Aorta (tissue), 5 donors: ENCODE data around the gene LRP10. TPM values are rescaled to one million over a fixed set of nuclear protein-coding genes. Genes with fewer than 3 reads are reported as not detected.

Source experiments
- ATAC-seq: fragments of 200-7000 bp; cut with Tn5 transposase; one replicate; pipeline ENCODE4 v1.9.1; 2022; ENCODE audit warnings: moderate library complexity; ENCODE audit not compliant: low FRiP score
- DNase-seq, 2 donors: peaks; one replicate each; pipeline ENCODE4 v3.0.0-alpha.2; 2020
- H3K27ac ChIP-seq, 2 donors: one replicate each; pipeline ENCODE4 v1.5.1; 2013; ENCODE audit warnings: low read length in 2 of 2, mild to moderate bottlenecking in 2 of 2, moderate library complexity in 2 of 2, control low read depth in 1 of 2, inconsistent platforms in 1 of 2, low read depth in 1 of 2
- H3K27me3 ChIP-seq, 2 donors: one replicate each; pipeline ENCODE4 v1.6.1; 2013; ENCODE audit warnings: control low read depth in 1 of 2, low read length in 1 of 2, mild to moderate bottlenecking in 1 of 2, moderate library complexity in 1 of 2; ENCODE audit not compliant: insufficient read depth in 2 of 2, control insufficient read depth in 1 of 2
- H3K36me3 ChIP-seq, 2 donors: one replicate each; pipeline ENCODE4 v1.6.1; 2013; ENCODE audit warnings: control low read depth in 1 of 2, low read length in 1 of 2, mild to moderate bottlenecking in 1 of 2; ENCODE audit not compliant: insufficient read depth in 2 of 2, control insufficient read depth in 1 of 2
- H3K4me1 ChIP-seq, 2 donors: one replicate each; pipeline ENCODE4 v1.6.1; 2013; ENCODE audit warnings: low read length in 2 of 2, control low read depth in 1 of 2, mild to moderate bottlenecking in 1 of 2, moderate library complexity in 1 of 2; ENCODE audit not compliant: insufficient read depth in 2 of 2, control insufficient read depth in 1 of 2
- H3K4me3 ChIP-seq, 2 donors: one replicate each; pipeline ENCODE4 v1.5.1; 2013; ENCODE audit warnings: low read length in 2 of 2, control low read depth in 1 of 2, mild to moderate bottlenecking in 1 of 2
- H3K9me3 ChIP-seq: one replicate; pipeline ENCODE4 v1.6.1; 2013; ENCODE audit warnings: mild to moderate bottlenecking, low read length; ENCODE audit not compliant: control insufficient read depth
- WGBS, 2 donors: extraction: QIAGEN DNeasy Blood & Tissue Kit; methylation state at CpG; one replicate each; pipeline ENCODE4 v1.1.7; 2013; 5-methylcytosine and 5-hydroxymethylcytosine counted together
- intact Hi-C, 2 donors: fragments of 100-400 bp; cut with DNase I; formaldehyde crosslinking; loops; one replicate each; pipeline versions ENCODE4 v1.14.2 to v1.15.0; 2022
- polyA plus RNA-seq, 2 donors: library from polyadenylated mRNA; stranded (reverse); fragments of 200-250 nt; gene quantifications; one replicate each; pipeline ENCODE4 v1.2.3, GENCODE V29; 2013
- total RNA-seq, 2 donors: library from RNA; stranded (reverse); fragmentation: NEBNext Ultra II Directional; extraction: Animal tissue kit (Norgen Biotek cat#: 25700); gene quantifications; one replicate each; pipeline ENCODE4 v1.2.1, GENCODE V29; 2021
- donor health status: healthy with polysubstance abuse.
- donor health status: Bipolar disorder and iron deficiency.
- donor health status: DM: no; HTN: no; CAD: no.
- donor health status: DM: no; HTN: no; CAD: no.
- donor health status: DM: yes; HTN: yes; CAD: no.

The LRP10 gene
- total and polyA plus RNA-seq, 4 donors = 53.0 to 187 (median 147) TPM

GRCh38 chr14:22882064-22882463, 10.5 kb downstream of the LRP10 start:
- DNase-seq = no peak
- H3K9me3 ChIP-seq = no peaks in the 10 kb centered on the region
- intact Hi-C loops = no loop called here
- H3K36me3 ChIP-seq = peaks cover 0 to 6% of the 10 kb centered on the region in 2 donors
- ATAC-seq = no peak
- H3K27me3 ChIP-seq = no peaks in the 10 kb centered on the region
- 18 to 19% methylated on average over 7 of the region's 7 CpGs for WGBS, 2 donors
- no peak overlapping the region for H3K4me3 ChIP-seq
- no peak overlapping the region for H3K27ac ChIP-seq
- no peaks in the 10 kb centered on the region for H3K4me1 ChIP-seq

GRCh38 chr14:22882529-22883172, 11.1 kb downstream of the LRP10 start:
- Histone ChIP-seq H3K4me1 (no peaks in the 10 kb centered on the region), H3K4me3 (no peak overlapping the region), H3K36me3 (peaks cover 0 to under 1% of the 10 kb centered on the region in 2 donors), H3K27me3 (no peaks in the 10 kb centered on the region), H3K27ac (no peak overlapping the region), H3K9me3 (no peaks in the 10 kb centered on the region)
- ATAC-seq (no peak), DNase-seq (no peak)
- 11 to 13% methylated on average over 6 of the region's 6 CpGs for WGBS, 2 donors
- intact Hi-C loops = no loop called here

- no peaks in the 10 kb centered on the region for H3K9me3 ChIP-seq
- no peak within 1 kb of the TSS for H3K27ac ChIP-seq
- DNase-seq = no peak
- H3K27me3 ChIP-seq = no peaks in the 10 kb centered on the region
- 21 to 25% methylated on average over 15 of the region's 15 CpGs for WGBS, 2 donors
- no peaks in the 10 kb centered on the region for H3K36me3 ChIP-seq
- intact Hi-C loops = no loop called here
- H3K4me3 ChIP-seq = no peak within 1 kb of the TSS
- no peak for ATAC-seq
- H3K4me1 ChIP-seq = no peaks in the 10 kb centered on the region
These were observed 11.8 kb downstream of the LRP10 start, which contains the start of gene REM2 for GRCh38 chr14:22883173-22883976. Gene REM2, plus strand, starts transcription at chr14:22883222. Its CDS starts 66 bp downstream, at chr14:22883288.

- no peak for ATAC-seq
- 86 to 89% methylated on average over 7 of the region's 7 CpGs for WGBS, 2 donors
- intact Hi-C loops = no loop called here
- H3K36me3 ChIP-seq = no peaks in the 10 kb centered on the region
- H3K9me3 ChIP-seq = no peaks in the 10 kb centered on the region
- H3K27me3 ChIP-seq = no peaks in the 10 kb centered on the region
- H3K4me3 ChIP-seq = no peak overlapping the region
- DNase-seq = peak in 1 of 2 donors; percentile 40
- no peak overlapping the region for H3K27ac ChIP-seq
- H3K4me1 ChIP-seq = no peaks in the 10 kb centered on the region
These were observed 12.7 kb downstream of the LRP10 start for GRCh38 chr14:22884076-22884737.

GRCh38 chr14:22884738-22885523, 13.4 kb downstream of the LRP10 start:
- DNase-seq = peak in 1 of 2 donors; percentile 67
- Histone ChIP-seq H3K27ac (no peak overlapping the region), H3K9me3 (no peaks in the 10 kb centered on the region), H3K4me3 (no peak overlapping the region), H3K36me3 (no peaks in the 10 kb centered on the region), H3K4me1 (no peaks in the 10 kb centered on the region), H3K27me3 (no peaks in the 10 kb centered on the region)
- 91 to 92% methylated on average over 11 of the region's 11 CpGs for WGBS, 2 donors
- no peak for ATAC-seq
- intact Hi-C loops = no loop called here

GRCh38 chr14:22885975-22886374, 14.4 kb downstream of the LRP10 start:
- Histone ChIP-seq H3K4me1 (no peaks in the 10 kb centered on the region), H3K27ac (no peak overlapping the region), H3K9me3 (no peaks in the 10 kb centered on the region), H3K27me3 (no peaks in the 10 kb centered on the region), H3K36me3 (no peaks in the 10 kb centered on the region), H3K4me3 (no peak overlapping the region)
- DNase-seq (no peak), ATAC-seq (no peak)
- intact Hi-C loops = no loop called here
- WGBS, 2 donors = 89 to 92% methylated on average over 21 of the region's 21 CpGs

- WGBS, 2 donors = 2 to 3% methylated on average over 69 to 77 of the region's 77 CpGs
These were observed 15.1 kb downstream of the LRP10 start for GRCh38 chr14:22886500-22887259.

More at GRCh38 chr14:22886500-22887259, 15.1 kb downstream of the LRP10 start:
- peak overlapping the region; percentile 6 to 70 for H3K4me3 ChIP-seq
- no peak overlapping the region for H3K27ac ChIP-seq
- H3K9me3 ChIP-seq = no peaks in the 10 kb centered on the region
- H3K4me1 ChIP-seq = no peaks in the 10 kb centered on the region
- peak; percentile 85 for ATAC-seq
- no peaks in the 10 kb centered on the region for H3K27me3 ChIP-seq
- peak; percentile 81 to 91 for DNase-seq
- H3K36me3 ChIP-seq = no peaks in the 10 kb centered on the region
- intact Hi-C loops = no loop called here
